Uterus (tissue), 4 donors: ENCODE data around the gene RGS2. TPM values are rescaled to one million over a fixed set of nuclear protein-coding genes. Genes with fewer than 3 reads are reported as not detected.
A peak's percentile ranks its signal among the peaks of the same experiment; 100 is the strongest.

Experiments
- DNase-seq, 2 donors: peaks; one replicate each; pipeline ENCODE4 v3.0.0-alpha.2; 2019 to 2020
- H3K27ac ChIP-seq, 2 donors: fragments of 200-600 bp; sonication (generic); 1 replicate in 1 of 2; 2 replicates in 1 of 2; pipeline ENCODE4 v1.5.1; 2016 to 2018
- H3K27me3 ChIP-seq, 2 donors: fragments of 200-600 bp; sonication (generic); one replicate each; pipeline ENCODE4 v1.5.1; 2018 to 2019; ENCODE audit warnings: control low read depth in 1 of 2
- H3K36me3 ChIP-seq, 2 donors: fragments of 200-600 bp; sonication (generic); one replicate each; pipeline ENCODE4 v1.5.1; 2019; ENCODE audit warnings: control low read depth in 1 of 2
- H3K4me1 ChIP-seq, 2 donors: fragments of 200-600 bp; sonication (generic); one replicate each; pipeline ENCODE4 v1.5.1; 2018 to 2019; ENCODE audit warnings: control low read depth in 1 of 2
- H3K4me3 ChIP-seq, 2 donors: fragments of 200-600 bp; sonication (generic); 1 replicate in 1 of 2; 2 replicates in 1 of 2; pipeline ENCODE4 v1.5.1; 2018 to 2019; ENCODE audit warnings: mild to moderate bottlenecking in 1 of 2
- H3K9me3 ChIP-seq, 2 donors: fragments of 200-600 bp; sonication (generic); one replicate each; pipeline ENCODE4 v1.5.1; 2019; ENCODE audit warnings: control low read depth in 1 of 2
- POLR2A ChIP-seq, 2 donors: fragments of 450-650 bp; IDR thresholded peaks; one replicate each; pipeline ENCODE4 v1.6.1; 2016; ENCODE audit warnings: antibody characterized with exemption in 2 of 2, mild to moderate bottlenecking in 1 of 2, moderate library complexity in 1 of 2
- intact Hi-C: fragments of 100-400 bp; cut with DNase I; formaldehyde crosslinking; loops from one replicate; pipeline ENCODE4 v1.15.1; 2023; ENCODE audit warnings: low total_unique reads
- total RNA-seq, 4 donors: library from RNA; depleted of rRNA in 3 of 4; stranded (reverse); fragments of >200 nt in 3 of 4; gene quantifications; one replicate each; pipeline versions ENCODE4 v1.1.0 to v1.2.4, GENCODE V29; 2014 to 2023
- TF ChIP-seq, protein P1 (sequence below), 4 experiments: fragments of 200-600 bp in 2 of 4; fragments of 450-650 bp in 2 of 4; sonication (generic) in 2 of 4; IDR thresholded peaks; one replicate each; pipeline ENCODE4 v1.5.1; 2016 to 2019; ENCODE audit warnings: antibody characterized with exemption in 4 of 4, mild to moderate bottlenecking in 2 of 4, moderate library complexity in 1 of 4
- donor health status: DM: yes; HTN: yes; CAD: no.

RGS2 gene
- total RNA-seq, 4 donors from 2014 or later: 103 to 164 (median 134) TPM

DNA sequence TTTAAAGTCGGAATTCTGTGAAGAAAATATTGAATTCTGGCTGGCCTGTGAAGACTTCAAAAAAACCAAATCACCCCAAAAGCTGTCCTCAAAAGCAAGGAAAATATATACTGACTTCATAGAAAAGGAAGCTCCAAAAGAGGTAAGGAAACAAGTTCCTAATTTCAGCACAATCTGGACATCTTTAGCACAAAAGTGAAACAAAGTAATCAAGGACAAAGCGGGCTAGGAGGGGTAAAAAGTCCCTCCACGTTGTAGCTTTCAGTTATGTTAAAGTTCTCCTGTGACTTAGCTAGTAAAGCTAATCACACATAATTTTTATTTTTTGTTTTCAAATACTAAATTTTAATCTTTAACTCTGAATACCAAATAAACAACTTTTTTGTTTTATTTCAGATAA is 2.2 kb downstream of the RGS2 start:
- intact Hi-C loops: no loop called here
- TF ChIP-seq POLR2A (IDR thresholded peaks at IDR 0.05): no peak
- TF ChIP-seq, protein P1, sequence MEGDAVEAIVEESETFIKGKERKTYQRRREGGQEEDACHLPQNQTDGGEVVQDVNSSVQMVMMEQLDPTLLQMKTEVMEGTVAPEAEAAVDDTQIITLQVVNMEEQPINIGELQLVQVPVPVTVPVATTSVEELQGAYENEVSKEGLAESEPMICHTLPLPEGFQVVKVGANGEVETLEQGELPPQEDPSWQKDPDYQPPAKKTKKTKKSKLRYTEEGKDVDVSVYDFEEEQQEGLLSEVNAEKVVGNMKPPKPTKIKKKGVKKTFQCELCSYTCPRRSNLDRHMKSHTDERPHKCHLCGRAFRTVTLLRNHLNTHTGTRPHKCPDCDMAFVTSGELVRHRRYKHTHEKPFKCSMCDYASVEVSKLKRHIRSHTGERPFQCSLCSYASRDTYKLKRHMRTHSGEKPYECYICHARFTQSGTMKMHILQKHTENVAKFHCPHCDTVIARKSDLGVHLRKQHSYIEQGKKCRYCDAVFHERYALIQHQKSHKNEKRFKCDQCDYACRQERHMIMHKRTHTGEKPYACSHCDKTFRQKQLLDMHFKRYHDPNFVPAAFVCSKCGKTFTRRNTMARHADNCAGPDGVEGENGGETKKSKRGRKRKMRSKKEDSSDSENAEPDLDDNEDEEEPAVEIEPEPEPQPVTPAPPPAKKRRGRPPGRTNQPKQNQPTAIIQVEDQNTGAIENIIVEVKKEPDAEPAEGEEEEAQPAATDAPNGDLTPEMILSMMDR (IDR thresholded peaks at IDR 0.05): no peak

DNA sequence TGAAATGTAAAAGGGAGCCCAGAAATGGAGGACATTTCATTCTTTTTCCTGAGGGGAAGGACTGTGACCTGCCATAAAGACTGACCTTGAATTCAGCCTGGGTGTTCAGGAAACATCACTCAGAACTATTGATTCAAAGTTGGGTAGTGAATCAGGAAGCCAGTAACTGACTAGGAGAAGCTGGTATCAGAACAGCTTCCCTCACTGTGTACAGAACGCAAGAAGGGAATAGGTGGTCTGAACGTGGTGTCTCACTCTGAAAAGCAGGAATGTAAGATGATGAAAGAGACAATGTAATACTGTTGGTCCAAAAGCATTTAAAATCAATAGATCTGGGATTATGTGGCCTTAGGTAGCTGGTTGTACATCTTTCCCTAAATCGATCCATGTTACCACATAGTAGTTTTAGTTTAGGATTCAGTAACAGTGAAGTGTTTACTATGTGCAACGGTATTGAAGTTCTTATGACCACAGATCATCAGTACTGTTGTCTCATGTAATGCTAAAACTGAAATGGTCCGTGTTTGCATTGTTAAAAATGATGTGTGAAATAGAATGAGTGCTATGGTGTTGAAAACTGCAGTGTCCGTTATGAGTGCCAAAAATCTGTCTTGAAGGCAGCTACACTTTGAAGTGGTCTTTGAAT is 2.9 kb downstream of the RGS2 start:
- Histone ChIP-seq H3K27me3 (no peaks in the 10 kb centered on the region), H3K9me3 (no peaks in the 10 kb centered on the region), H3K36me3 (no peaks in the 10 kb centered on the region), H3K4me3 (peak overlapping the region; percentile 79 to 89), H3K4me1 (no peaks in the 10 kb centered on the region), H3K27ac (peak overlapping the region; percentile 95 to 97)
- DNase-seq: no peak
- TF ChIP-seq POLR2A (IDR thresholded peaks at IDR 0.05): no peak
- TF ChIP-seq, protein P1 (IDR thresholded peaks at IDR 0.05): no peak
- intact Hi-C loops: no loop called here

More for the DNA sequence above, 2.2 kb downstream of the RGS2 start:
- DNase-seq: no peak
- Histone ChIP-seq H3K36me3 (no peaks in the 10 kb centered on the region), H3K27me3 (no peaks in the 10 kb centered on the region), H3K4me1 (peaks cover 0 to 6% of the 10 kb centered on the region in 2 donors), H3K9me3 (no peaks in the 10 kb centered on the region), H3K4me3 (peak overlapping the region; percentile 79 to 89), H3K27ac (peak overlapping the region; percentile 95 to 97)

DNA sequence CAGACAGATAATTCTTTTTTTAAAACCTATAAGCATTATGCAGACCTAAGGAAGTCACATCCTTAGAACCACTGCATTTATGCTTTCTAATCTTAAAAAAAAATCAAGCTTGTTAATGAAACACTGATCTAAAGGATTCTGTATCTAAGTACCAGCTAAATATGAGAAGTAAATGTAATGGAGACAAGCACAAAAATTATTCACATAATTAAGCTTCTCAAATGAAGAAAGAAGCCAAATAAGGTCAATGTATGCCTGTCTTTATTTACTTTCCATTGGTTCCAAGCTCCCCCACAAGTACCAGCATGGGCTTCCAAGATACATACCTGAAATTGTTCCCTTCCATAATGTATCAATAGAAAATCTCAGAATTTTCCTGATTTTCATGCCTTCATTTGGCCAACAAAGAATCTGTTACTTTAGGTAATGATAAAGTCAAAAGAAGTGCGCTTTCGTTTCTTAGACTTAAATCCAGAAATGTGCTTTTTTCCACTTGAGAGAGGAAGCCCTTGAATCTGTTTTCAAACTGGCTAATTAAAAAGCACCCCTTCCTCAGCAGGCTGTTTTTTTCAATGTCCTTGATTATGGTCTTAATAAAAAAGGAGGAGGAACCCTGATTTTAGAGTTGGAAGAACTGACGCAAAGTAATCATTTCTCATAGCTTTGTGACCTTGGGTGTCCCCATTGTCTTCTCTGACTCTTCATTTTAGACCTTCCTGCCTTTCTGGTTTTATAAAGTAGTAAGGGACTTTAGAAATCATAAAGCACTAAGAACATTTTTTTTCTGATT is 3.8 kb downstream of the RGS2 start:
- no peaks in the 10 kb centered on the region for H3K36me3 ChIP-seq
- peak overlapping the region in 1 of 2 donors; percentile 79 for H3K4me3 ChIP-seq
- H3K27me3 ChIP-seq: no peaks in the 10 kb centered on the region
- intact Hi-C loops: no loop called here
- H3K4me1 ChIP-seq: no peaks in the 10 kb centered on the region
- peak overlapping the region; percentile 95 to 97 for H3K27ac ChIP-seq
- no peaks in the 10 kb centered on the region for H3K9me3 ChIP-seq
- TF ChIP-seq POLR2A (IDR thresholded peaks at IDR 0.05): no peak
- TF ChIP-seq, protein P1 (IDR thresholded peaks at IDR 0.05): no peak
- DNase-seq: no peak

DNA sequence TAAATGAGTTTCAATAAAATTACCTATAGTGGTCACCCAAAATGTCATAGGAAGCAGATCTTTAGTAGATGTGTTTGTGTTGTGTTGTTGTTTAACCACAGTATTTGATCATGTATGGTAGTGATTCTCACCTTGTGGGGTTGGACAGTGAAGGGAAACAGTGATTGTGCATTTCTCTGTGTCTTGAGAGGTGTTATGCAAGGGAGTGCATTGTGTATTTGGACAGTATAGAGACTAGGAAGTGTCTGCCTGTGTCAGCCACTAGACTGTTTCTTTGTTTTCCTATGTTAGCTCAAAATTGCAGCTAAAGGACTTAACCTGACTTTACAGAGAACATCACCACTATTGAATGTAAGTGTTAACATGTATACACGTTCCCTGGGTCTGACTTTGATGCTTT is 6.0 kb downstream of the RGS2 start:
- intact Hi-C loops: no loop called here

More for the DNA sequence above, 6.0 kb downstream of the RGS2 start:
- no peaks in the 10 kb centered on the region for H3K36me3 ChIP-seq
- no peak overlapping the region for H3K27ac ChIP-seq
- DNase-seq: no peak
- H3K4me1 ChIP-seq: no peaks in the 10 kb centered on the region
- H3K9me3 ChIP-seq: no peaks in the 10 kb centered on the region
- H3K4me3 ChIP-seq: no peak overlapping the region
- no peaks in the 10 kb centered on the region for H3K27me3 ChIP-seq
- no peak for TF ChIP-seq POLR2A (IDR thresholded peaks at IDR 0.05)
- TF ChIP-seq, protein P1 (IDR thresholded peaks at IDR 0.05): no peak
